Measurements from ENCODE around the gene SIGLEC9. TPM values are rescaled to one million over a fixed set of nuclear protein-coding genes. Genes with fewer than 3 reads are reported as not detected.

Gene SIGLEC9
- total RNA-seq, 1 experiment from 2014 or later, result not detected

GRCh38 chr19:51121257-51121656 is 3.4 kb upstream of the SIGLEC9 start:
- no peaks in the 10 kb centered on the region for H3K79me2 ChIP-seq (ENCODE audit: low read length)
- ChIA-PET CTCF (no interaction called here), POLR2A (ENCODE audit: unreplicated experiment) (no interaction called here)
- H3K27ac ChIP-seq (ENCODE audit: low read length), result no peak overlapping the region
- H3K4me3 ChIP-seq (ENCODE audit: low read length), result no peak overlapping the region
- H3K9ac ChIP-seq (ENCODE audit: low read length), result no peak overlapping the region
- no peaks in the 10 kb centered on the region for H3K4me1 ChIP-seq (ENCODE audit: insufficient read depth, low read length)
- H3K4me2 ChIP-seq (ENCODE audit: low read length), result no peak overlapping the region
- intact Hi-C loops (cut with micrococcal nuclease), result no loop called here
- ATAC-seq, result no peak
- no peaks in the 10 kb centered on the region for H3F3A ChIP-seq (ENCODE audit: low read length, unreplicated experiment)
- no peaks in the 10 kb centered on the region for H3K9me3 ChIP-seq (ENCODE audit: low read length)
- H4K20me1 ChIP-seq (ENCODE audit: low read length), result no peaks in the 10 kb centered on the region
- H3K9me2 ChIP-seq (replicated peaks; ENCODE audit: low read length), result no peaks in the 10 kb centered on the region
- no peak for TF ChIP-seq EZH2phosphoT487 (IDR thresholded peaks at IDR 0.05; ENCODE audit: borderline replicate concordance, low read length)
- no peak for TF ChIP-seq CTCF (conservative IDR thresholded peaks at IDR 0.05; ENCODE audit: low read depth, low read length)
- no peaks in the 10 kb centered on the region for H3K36me3 ChIP-seq (ENCODE audit: low read depth, low read length)
- H3K27me3 ChIP-seq (ENCODE audit: low read length), result peaks cover 24% of the 10 kb centered on the region
- H2AFZ ChIP-seq (ENCODE audit: low read length), result no peak overlapping the region
- no TSS peak for BruUV-seq (replicated peaks)
- no peak for DNase-seq

- ChIA-PET POLR2A (ENCODE audit: unreplicated experiment) (no interaction called here), CTCF (interaction anchor here (0.5 kb wide), 1 partner anchor 339 kb away, joined by 4 read pairs; no protein-coding TSS in a partner anchor)
- H3K4me2 ChIP-seq (ENCODE audit: low read length), result no peak overlapping the region
- no peaks in the 10 kb centered on the region for H4K20me1 ChIP-seq (ENCODE audit: low read length)
- DNase-seq (no peak), ATAC-seq (no peak)
- H3K36me3 ChIP-seq (ENCODE audit: low read depth, low read length), result no peaks in the 10 kb centered on the region
- H3K79me2 ChIP-seq (ENCODE audit: low read length), result no peaks in the 10 kb centered on the region
- no peak overlapping the region for H2AFZ ChIP-seq (ENCODE audit: low read length)
- H3K9ac ChIP-seq (ENCODE audit: low read length), result no peak overlapping the region
- no peaks in the 10 kb centered on the region for H3K9me2 ChIP-seq (replicated peaks; ENCODE audit: low read length)
- peaks cover 4% of the 10 kb centered on the region for H3K4me1 ChIP-seq (ENCODE audit: insufficient read depth, low read length)
- intact Hi-C loops (cut with micrococcal nuclease), result no loop called here
- peaks cover 13% of the 10 kb centered on the region for H3K27me3 ChIP-seq (ENCODE audit: low read length)
- TF ChIP-seq EZH2 (IDR thresholded peaks at IDR 0.05; ENCODE audit: low read length, unreplicated experiment) (no peak), EZH2phosphoT487 (IDR thresholded peaks at IDR 0.05; ENCODE audit: borderline replicate concordance, low read length) (no peak), CTCF (conservative IDR thresholded peaks at IDR 0.05; ENCODE audit: low read depth, low read length) (no peak)
- no peaks in the 10 kb centered on the region for H3F3A ChIP-seq (ENCODE audit: low read length, unreplicated experiment)
- no peak overlapping the region for H3K27ac ChIP-seq (ENCODE audit: low read length)
- no peak overlapping the region for H3K4me3 ChIP-seq (ENCODE audit: low read length)
- no TSS peak for BruUV-seq (replicated peaks)
- no peaks in the 10 kb centered on the region for H3K9me3 ChIP-seq (ENCODE audit: low read length)
These were observed 2.4 kb upstream of the SIGLEC9 start for GRCh38 chr19:51122112-51122981.

GRCh38 chr19:51123381-51123800 is 1.3 kb upstream of the SIGLEC9 start:
- Histone ChIP-seq H3K36me3 (ENCODE audit: low read depth, low read length) (no peaks in the 10 kb centered on the region), H3K9me3 (ENCODE audit: low read length) (no peaks in the 10 kb centered on the region), H3K9me2 (replicated peaks; ENCODE audit: low read length) (no peaks in the 10 kb centered on the region), H4K20me1 (ENCODE audit: low read length) (no peaks in the 10 kb centered on the region), H3K79me2 (ENCODE audit: low read length) (no peaks in the 10 kb centered on the region), H3K27ac (ENCODE audit: low read length) (no peak overlapping the region), H3K4me2 (ENCODE audit: low read length) (no peak overlapping the region), H3K27me3 (ENCODE audit: low read length) (peaks cover 5% of the 10 kb centered on the region; the same call in 1 of the 2 replicates), H3K9ac (ENCODE audit: low read length) (no peak overlapping the region), H3F3A (ENCODE audit: low read length, unreplicated experiment) (no peaks in the 10 kb centered on the region), H3K4me1 (ENCODE audit: insufficient read depth, low read length) (peaks cover 14% of the 10 kb centered on the region), H3K4me3 (ENCODE audit: low read length) (no peak overlapping the region), H2AFZ (ENCODE audit: low read length) (no peak overlapping the region)
- intact Hi-C loops (cut with micrococcal nuclease), result no loop called here
- CTCF ChIA-PET, result no interaction called here
- BruUV-seq (replicated peaks), result no TSS peak
- ATAC-seq, result no peak
- POLR2A ChIA-PET (ENCODE audit: unreplicated experiment), result no interaction called here
- TF ChIP-seq CTCF (conservative IDR thresholded peaks at IDR 0.05; ENCODE audit: low read depth, low read length) (no peak), EZH2 (IDR thresholded peaks at IDR 0.05; ENCODE audit: low read length, unreplicated experiment) (no peak), EZH2phosphoT487 (IDR thresholded peaks at IDR 0.05; ENCODE audit: borderline replicate concordance, low read length) (no peak)
- no peak for DNase-seq

Measured in PC-3 (cell line).